ENCODE data around the gene ABHD1.
"Not testable (repeated sequence)": the region's sequence is repeated elsewhere in the genome, so short reads cannot be mapped to it uniquely, and the experiment has no call there.

ABHD1 gene

GRCh38 chr2:27162151-27163121 lies 38.8 kb downstream of the ABHD1 start:
- peaks cover 0 to 12% (median 7%) of the 10 kb centered on the region in 11 experiments; a peak in 7 of 22 replicates for H3K9me3 ChIP-seq (replicated peaks in 1 of 11)
- H4K20me1 ChIP-seq, result no peaks in the 10 kb centered on the region
- no peak overlapping the region for H3K4me3 ChIP-seq
- H3K36me3 ChIP-seq, result no peaks in the 10 kb centered on the region
- H3K9ac ChIP-seq, result no peak overlapping the region
- H3K27ac ChIP-seq, result no peak overlapping the region
- H3K4me1 ChIP-seq, result no peaks in the 10 kb centered on the region
- TF ChIP-seq Cebpa-rat (IDR thresholded peaks at IDR 0.05), result no peak
- no peak overlapping the region for H3K4me2 ChIP-seq
- H3K27me3 ChIP-seq, result no peaks in the 10 kb centered on the region

- Histone ChIP-seq H3K36me3 (no peaks in the 10 kb centered on the region), H3K4me3 (no peak overlapping the region), H4K20me1 (no peaks in the 10 kb centered on the region), H3K9ac (no peak overlapping the region), H3K4me2 (no peak overlapping the region), H3K27me3 (no peaks in the 10 kb centered on the region), H3K27ac (no peak overlapping the region), H3K9me3 (replicated peaks in 1 of 11) (peaks cover 0 to 12% (median 7%) of the 10 kb centered on the region in 11 experiments; a peak in 7 of 22 replicates), H3K4me1 (peaks cover 2 to 9% (median 3%) of the 10 kb centered on the region in 10 experiments; a peak in 19 of 20 replicates)
- no peak for TF ChIP-seq Cebpa-rat (IDR thresholded peaks at IDR 0.05)
Observed at GRCh38 chr2:27164960-27165763, 41.5 kb downstream of the ABHD1 start.

- peak overlapping the region; percentile 40 to 88 (median 70) for H3K4me2 ChIP-seq
- no peak for TF ChIP-seq Cebpa-rat (IDR thresholded peaks at IDR 0.05)
Observed at GRCh38 chr2:27170581-27171337, 47.1 kb downstream of the ABHD1 start.

DNA sequence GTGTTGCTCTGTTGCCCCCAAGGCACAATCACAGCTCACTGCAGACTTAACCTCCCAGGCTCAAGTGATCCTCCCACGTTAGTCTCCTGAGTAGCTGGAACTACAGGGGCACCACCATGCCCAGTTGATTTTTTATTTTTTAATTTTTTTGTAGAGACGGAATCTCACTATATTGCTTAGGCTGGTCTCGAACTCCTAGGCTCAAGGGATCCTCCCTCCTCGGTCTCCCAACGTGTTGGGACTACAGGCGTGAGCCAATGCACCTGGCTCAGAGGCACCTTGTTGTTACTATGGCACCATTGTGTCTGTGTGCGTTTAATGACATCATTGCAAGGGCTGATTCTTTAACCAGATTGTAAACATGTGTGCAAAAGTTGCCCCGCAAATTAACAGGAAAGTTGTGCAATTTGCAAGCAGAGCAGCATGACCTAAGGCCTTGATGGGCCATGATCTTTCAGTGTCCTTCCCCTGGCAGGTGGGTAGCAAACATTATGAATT lies 47.8 kb downstream of the ABHD1 start:
- H4K20me1 ChIP-seq, result no peaks in the 10 kb centered on the region
- H3K27ac ChIP-seq, result no peak overlapping the region
- H3K4me2 ChIP-seq, result no peak overlapping the region
- peak in 3 of 11 experiments; percentile 6 to 43 (median 10); a peak in 1 of 22 replicates for TF ChIP-seq Cebpa-rat (IDR thresholded peaks at IDR 0.05)
- H3K36me3 ChIP-seq, result no peaks in the 10 kb centered on the region
- no peak overlapping the region for H3K4me3 ChIP-seq
- peaks cover 7 to 27% (median 12%) of the 10 kb centered on the region in 10 experiments; a peak in 19 of 20 replicates for H3K4me1 ChIP-seq
- H3K9ac ChIP-seq, result no peak overlapping the region
- no peaks in the 10 kb centered on the region for H3K27me3 ChIP-seq
- no peaks in the 10 kb centered on the region for H3K9me3 ChIP-seq (replicated peaks in 1 of 11)

More at GRCh38 chr2:27170581-27171337, 47.1 kb downstream of the ABHD1 start:
- Histone ChIP-seq H3K9me3 (replicated peaks in 1 of 11) (0 out of 22 replicates have a peak, but pooled peaks cover 0 to 4% (median 0%) of the 10 kb centered on the region in 11 experiments), H3K9ac (no peak overlapping the region), H3K36me3 (no peaks in the 10 kb centered on the region), H3K4me1 (peaks cover 7 to 27% (median 12%) of the 10 kb centered on the region in 10 experiments; a peak in 19 of 20 replicates), H3K27me3 (no peaks in the 10 kb centered on the region), H4K20me1 (no peaks in the 10 kb centered on the region), H3K27ac (no peak overlapping the region), H3K4me3 (no peak overlapping the region)

- Histone ChIP-seq H3K9me3 (replicated peaks in 1 of 11) (no peaks in the 10 kb centered on the region), H3K4me2 (no peak overlapping the region), H3K27ac (no peak overlapping the region), H3K27me3 (no peaks in the 10 kb centered on the region), H4K20me1 (no peaks in the 10 kb centered on the region), H3K36me3 (no peaks in the 10 kb centered on the region), H3K4me3 (no peak overlapping the region), H3K9ac (no peak overlapping the region), H3K4me1 (peaks cover 7 to 23% (median 10%) of the 10 kb centered on the region in 10 experiments; a peak in 19 of 20 replicates)
- TF ChIP-seq Cebpa-rat (IDR thresholded peaks at IDR 0.05), result no peak
Observed at GRCh38 chr2:27174638-27175037, 51.0 kb downstream of the ABHD1 start.

- TF ChIP-seq Cebpa-rat (IDR thresholded peaks at IDR 0.05), result no peak
- no peak overlapping the region for H3K4me2 ChIP-seq
- H3K36me3 ChIP-seq, result no peaks in the 10 kb centered on the region
- H3K4me1 ChIP-seq, result peaks cover 3 to 17% (median 5%) of the 10 kb centered on the region in 10 experiments; a peak in 19 of 20 replicates
- no peaks in the 10 kb centered on the region for H3K27me3 ChIP-seq
- H3K9ac ChIP-seq, result no peak overlapping the region
- no peaks in the 10 kb centered on the region for H4K20me1 ChIP-seq
- H3K4me3 ChIP-seq, result no peak overlapping the region
- H3K27ac ChIP-seq, result no peak overlapping the region
- no peaks in the 10 kb centered on the region for H3K9me3 ChIP-seq (replicated peaks in 1 of 11)
Observed at GRCh38 chr2:27175330-27175729, 51.7 kb downstream of the ABHD1 start.

DNA sequence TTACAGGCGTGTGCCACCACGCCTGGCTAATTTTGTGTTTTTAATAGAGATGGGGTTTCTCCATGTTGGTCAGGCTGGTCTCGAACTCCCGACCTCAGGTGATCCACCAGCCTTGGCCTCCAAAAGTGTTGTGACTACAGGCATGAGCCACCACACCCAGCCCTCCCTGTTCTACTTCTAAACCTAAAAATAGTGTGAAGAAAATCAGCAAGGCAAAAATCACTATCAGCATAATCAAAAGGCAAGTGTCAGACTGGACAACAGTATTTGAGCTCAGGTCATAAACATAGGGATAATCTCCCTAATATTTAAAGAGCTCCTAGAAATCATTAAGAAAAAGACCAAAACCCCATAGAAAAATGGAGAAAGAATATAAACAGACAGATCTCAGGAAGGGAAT lies 52.2 kb downstream of the ABHD1 start:
- H3K36me3 ChIP-seq; H3K9ac ChIP-seq; H4K20me1 ChIP-seq; H3K27ac ChIP-seq; H3K27me3 ChIP-seq; H3K4me2 ChIP-seq; H3K9me3 ChIP-seq (replicated peaks in 1 of 11); H3K4me3 ChIP-seq: not testable (repeated sequence)
- peaks cover 0 to 12% (median under 1%) of the 10 kb centered on the region in 10 experiments; a peak in 7 of 20 replicates for H3K4me1 ChIP-seq

GRCh38 chr2:27177441-27178351 lies 54.1 kb downstream of the ABHD1 start:
- H3K4me2 ChIP-seq, result no peak overlapping the region
- no peak overlapping the region for H3K4me3 ChIP-seq
- no peaks in the 10 kb centered on the region for H4K20me1 ChIP-seq
- no peak overlapping the region for H3K9ac ChIP-seq
- H3K27ac ChIP-seq, result no peak overlapping the region
- H3K27me3 ChIP-seq, result no peaks in the 10 kb centered on the region
- no peaks in the 10 kb centered on the region for H3K9me3 ChIP-seq (replicated peaks in 1 of 11)
- no peak for TF ChIP-seq Cebpa-rat (IDR thresholded peaks at IDR 0.05)
- no peaks in the 10 kb centered on the region for H3K36me3 ChIP-seq
- H3K4me1 ChIP-seq, result peaks cover 0 to 4% (median 0%) of the 10 kb centered on the region in 10 experiments; a peak in 4 of 20 replicates

Measured in BLaER1 treated with 17β-estradiol and CSF1 and Interleukin-3, amounts not matched to agents 10 nM and 100 nM (cell line).